Psoas muscle (tissue), 8 donors: Measurements from ENCODE around the gene USP13. TPM values are rescaled to one million over a fixed set of nuclear protein-coding genes. Genes with fewer than 3 reads are reported as not detected.

Experiments
- ATAC-seq, 4 donors: fragments of 200-7000 bp; cut with Tn5 transposase; one replicate each; pipeline ENCODE4 v1.9.1; 2020; ENCODE audit warnings: moderate library complexity in 3 of 4, mild to moderate bottlenecking in 2 of 4
- DNase-seq, 2 donors: peaks; one replicate each; pipeline ENCODE4 v3.0.0-alpha.2; 2020
- H3K27ac ChIP-seq: fragments of 200-600 bp; one replicate; pipeline ENCODE4 v1.8.0; 2022
- H3K27me3 ChIP-seq, 3 donors: fragments of 200-600 bp in 1 of 3; one replicate each; pipeline versions ENCODE4 v1.6.1 to v1.8.0; 2013 to 2022; ENCODE audit warnings: low read length in 2 of 3, mild to moderate bottlenecking in 2 of 3, moderate library complexity in 1 of 3; ENCODE audit not compliant: insufficient read depth in 3 of 3
- H3K36me3 ChIP-seq, 2 donors: fragments of 200-600 bp in 1 of 2; one replicate each; pipeline versions ENCODE4 v1.6.1 to v1.8.0; 2013 to 2022; ENCODE audit warnings: low read depth in 1 of 2, mild to moderate bottlenecking in 1 of 2, moderate library complexity in 1 of 2; ENCODE audit not compliant: insufficient read depth in 1 of 2
- H3K4me1 ChIP-seq: fragments of 200-600 bp; one replicate; pipeline ENCODE4 v1.8.0; 2022
- H3K4me3 ChIP-seq: fragments of 200-600 bp; one replicate; pipeline ENCODE4 v1.8.0; 2022; ENCODE audit warnings: mild to moderate bottlenecking
- H3K9me3 ChIP-seq: fragments of 200-600 bp; one replicate; pipeline ENCODE4 v1.8.0; 2022
- CTCF ChIP-seq: fragments of 200-600 bp; IDR thresholded peaks from one replicate; pipeline ENCODE4 v1.8.0; 2022; ENCODE audit warnings: antibody characterized with exemption
- WGBS, 3 donors: extraction: QIAGEN DNeasy Blood & Tissue Kit; methylation state at CpG; one replicate each; pipeline versions ENCODE4 v1.1.6 to v1.1.7; 2013; 5-methylcytosine and 5-hydroxymethylcytosine counted together
- intact Hi-C, 2 donors: fragments of 100-400 bp; cut with DNase I; formaldehyde crosslinking; loops; one replicate each; pipeline versions ENCODE4 v1.11.0 to v1.14.2; 2022
- polyA plus RNA-seq, 3 donors: library from polyadenylated mRNA; stranded (reverse); fragments of 200-250 nt; gene quantifications; one replicate each; pipeline ENCODE4 v1.2.3, GENCODE V29; 2013
- total RNA-seq, 4 donors: library from RNA; stranded (reverse); fragmentation: NEBNext Ultra II Directional in 2 of 4; extraction: Animal tissue kit (Norgen Biotek cat#: 25700) in 2 of 4; gene quantifications; one replicate each; pipeline versions ENCODE4 v1.2.1 to v1.2.4, GENCODE V29; 2021 to 2023
- donor health status: healthy with polysubstance abuse.
- donor health status: DM: no; HTN: no; CAD: no; lungs with moderate emphysema.
- donor health status: Bipolar disorder and iron deficiency.
- donor health status: healthy.
- donor health status: DM: yes; HTN: yes; CAD: no.
- donor health status: DM: no; HTN: no; CAD: no.
- donor health status: DM: no; HTN: no; CAD: no.
- donor health status: DM: yes; HTN: yes; CAD: no.

The USP13 gene
- total and polyA plus RNA-seq, 7 donors = 16.1 to 324 (median 175) TPM

GRCh38 chr3:179726075-179726699 is 73.3 kb downstream of the USP13 start:
- Histone ChIP-seq H3K9me3 (no peaks in the 10 kb centered on the region), H3K4me1 (peaks cover 20% of the 10 kb centered on the region), H3K4me3 (no peak overlapping the region), H3K27me3 (no peaks in the 10 kb centered on the region), H3K36me3 (peaks cover 5 to 32% of the 10 kb centered on the region in 2 donors), H3K27ac (peak overlapping the region; percentile 74)
- no peak for DNase-seq
- WGBS, 3 donors = 63 to 74% (median 72%) methylated on average over 5 of the region's 5 CpGs
- intact Hi-C loops = no loop called here
- peak in 1 of 4 donors; percentile 21 for ATAC-seq
- no peak for TF ChIP-seq CTCF

GRCh38 chr3:179729086-179729485 is 76.2 kb downstream of the USP13 start:
- H3K27ac ChIP-seq = peak overlapping the region; percentile 94
- WGBS, 3 donors = 70 to 80% (median 76%) methylated on average over 3 of the region's 3 CpGs
- H3K27me3 ChIP-seq = no peaks in the 10 kb centered on the region
- H3K9me3 ChIP-seq = no peaks in the 10 kb centered on the region
- H3K36me3 ChIP-seq = peaks cover 0 to 4% of the 10 kb centered on the region in 2 donors
- intact Hi-C loops = no loop called here
- H3K4me3 ChIP-seq = no peak overlapping the region
- DNase-seq (no peak), ATAC-seq (no peak)
- TF ChIP-seq CTCF = no peak
- peaks cover 45% of the 10 kb centered on the region for H3K4me1 ChIP-seq

GRCh38 chr3:179729981-179730380 is 77.1 kb downstream of the USP13 start:
- WGBS, 3 donors = 36 to 51% (median 38%) methylated on average over 2 of the region's 2 CpGs
- H3K9me3 ChIP-seq = no peaks in the 10 kb centered on the region
- H3K4me1 ChIP-seq = peaks cover 51% of the 10 kb centered on the region
- DNase-seq (no peak), ATAC-seq (no peak)
- H3K27ac ChIP-seq = peak overlapping the region; percentile 94
- TF ChIP-seq CTCF = no peak
- no peaks in the 10 kb centered on the region for H3K27me3 ChIP-seq
- intact Hi-C loops = no loop called here
- H3K4me3 ChIP-seq = peak overlapping the region; percentile 14
- peaks cover 0 to 4% of the 10 kb centered on the region in 2 donors for H3K36me3 ChIP-seq

- peaks cover 56% of the 10 kb centered on the region for H3K4me1 ChIP-seq
- TF ChIP-seq CTCF = no peak
- H3K9me3 ChIP-seq = no peaks in the 10 kb centered on the region
- H3K27ac ChIP-seq = peak overlapping the region; percentile 94
- WGBS, 3 donors = 21 to 49% (median 24%) methylated on average over 3 of the region's 3 CpGs
- no peak for DNase-seq
- H3K4me3 ChIP-seq = peak overlapping the region; percentile 14
- peaks cover 0 to 4% of the 10 kb centered on the region in 2 donors for H3K36me3 ChIP-seq
- H3K27me3 ChIP-seq = no peaks in the 10 kb centered on the region
- ATAC-seq = peak; percentile 38 to 62 (median 48)
- intact Hi-C loops = no loop called here
Observed at GRCh38 chr3:179730506-179730905, 77.7 kb downstream of the USP13 start.

- Histone ChIP-seq H3K36me3 (peaks cover 3 to 7% of the 10 kb centered on the region in 2 donors), H3K4me1 (peaks cover 54% of the 10 kb centered on the region), H3K27ac (peak overlapping the region; percentile 94), H3K27me3 (no peaks in the 10 kb centered on the region), H3K4me3 (no peak overlapping the region), H3K9me3 (no peaks in the 10 kb centered on the region)
- intact Hi-C loops = no loop called here
- peak; percentile 67 to 91 for DNase-seq
- 33 to 49% (median 34%) methylated on average over 9 of the region's 9 CpGs for WGBS, 3 donors
- peak; percentile 79 to 82 (median 80) for ATAC-seq
- no peak for TF ChIP-seq CTCF
Observed at GRCh38 chr3:179731544-179731943, 78.7 kb downstream of the USP13 start.
